DMS 273 treated with DMSO at 0.1 percent for 48 hours (cell line): ENCODE results near the gene ZSCAN5A.
"Not testable (repeated sequence)": the region's sequence is repeated elsewhere in the genome, so short reads cannot be mapped to it uniquely, and the experiment has no call there.

Experiments
- DNase-seq: peaks from one replicate; lab custom pipeline; 2025; lab: John Stamatoyannopoulos, UW

ZSCAN5A gene

DNA sequence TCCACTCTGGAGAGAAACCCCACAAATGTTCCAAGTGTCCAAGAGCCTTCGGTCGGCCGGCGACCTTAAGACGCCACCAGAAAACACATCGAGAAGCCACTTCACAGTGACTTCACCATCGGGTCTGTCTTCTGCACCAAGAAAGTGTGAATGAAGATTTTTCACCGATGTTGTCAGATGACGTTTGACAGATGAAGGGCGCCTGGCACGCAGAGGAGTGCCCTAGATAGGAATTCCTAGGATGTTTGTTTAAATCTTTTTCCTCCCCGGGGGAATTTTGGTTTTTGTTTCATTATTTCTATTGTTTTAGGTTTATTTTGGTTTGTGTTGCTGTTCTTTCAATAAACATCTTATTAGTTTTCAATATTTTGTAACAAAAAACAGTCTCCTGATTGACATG lies 105.5 kb downstream of the ZSCAN5A start:
- DNase-seq: no peak

DNA sequence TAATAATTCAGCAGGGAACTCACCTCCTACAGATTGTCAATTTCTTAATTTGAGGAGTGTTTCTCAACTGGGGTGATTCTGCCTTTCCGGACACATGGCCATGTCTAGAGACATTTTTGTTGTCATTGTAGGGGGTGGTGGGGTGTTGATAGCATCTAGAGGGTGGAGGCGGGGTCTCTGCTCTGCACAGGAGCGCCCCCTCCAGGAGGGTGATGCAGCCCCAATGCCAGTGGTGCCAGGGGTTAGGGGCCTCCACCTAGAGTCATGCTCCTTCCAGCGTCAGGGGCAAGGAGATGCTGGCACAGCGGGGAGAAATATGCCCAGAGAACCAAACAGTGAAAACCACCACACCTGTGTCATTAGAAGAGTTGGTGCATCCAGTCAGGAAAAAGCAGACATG lies 107.1 kb downstream of the ZSCAN5A start:
- DNase-seq: not testable (repeated sequence)

- DNase-seq: no peak
Observed at GRCh38 chr19:56201973-56202372, 112.7 kb downstream of the ZSCAN5A start, which contains the start of gene ZSCAN5C. Gene ZSCAN5C, plus strand, starts transcription at chr19:56202273. Its CDS starts 3,641 bp downstream, at chr19:56205914.

DNA sequence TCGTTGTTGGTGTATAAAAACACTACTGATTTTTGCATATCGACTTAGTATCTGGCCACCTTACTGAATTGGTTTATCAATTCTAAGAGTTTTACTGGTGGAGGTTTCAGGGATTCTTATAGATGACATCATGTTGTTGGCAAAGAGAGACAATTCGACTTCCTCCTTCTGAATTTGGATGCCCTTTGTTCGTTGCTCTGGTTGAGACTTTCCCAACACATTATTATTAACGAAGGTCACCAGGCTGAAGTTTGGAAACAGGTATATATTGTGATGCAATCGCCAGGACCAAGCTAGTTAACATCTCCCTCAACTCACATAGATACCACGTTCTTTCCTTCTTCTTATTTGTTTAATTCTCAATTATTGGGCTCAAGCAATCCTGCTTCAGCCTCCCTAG lies 115.0 kb downstream of the ZSCAN5A start:
- no peak for DNase-seq

DNA sequence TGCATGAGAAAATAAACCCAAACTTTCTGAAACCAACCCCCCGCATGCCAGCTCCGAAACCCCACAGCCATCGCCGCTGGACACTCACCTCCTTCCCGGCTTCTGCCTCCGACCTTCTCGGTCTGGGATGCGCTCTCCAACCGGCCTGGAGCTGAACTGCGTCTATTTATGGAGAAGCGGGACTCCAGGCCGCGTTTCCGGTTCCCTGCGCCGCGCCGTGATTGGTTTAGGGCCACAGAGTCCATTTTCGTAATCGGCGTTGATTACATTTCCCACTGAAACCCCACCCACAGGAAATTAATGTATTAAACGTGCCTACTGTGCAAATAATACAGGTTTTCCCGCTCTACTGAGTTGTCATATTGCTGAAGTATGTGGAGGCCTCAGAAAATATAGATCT lies 117.0 kb downstream of the ZSCAN5A start, which contains the start of gene ZSCAN5B:
Gene ZSCAN5B, minus strand, starts transcription at position 138 of the 400 bp plus-strand sequence. CDS start 4,731 bp downstream, outside the sequence.
- DNase-seq: not testable (repeated sequence)

DNA sequence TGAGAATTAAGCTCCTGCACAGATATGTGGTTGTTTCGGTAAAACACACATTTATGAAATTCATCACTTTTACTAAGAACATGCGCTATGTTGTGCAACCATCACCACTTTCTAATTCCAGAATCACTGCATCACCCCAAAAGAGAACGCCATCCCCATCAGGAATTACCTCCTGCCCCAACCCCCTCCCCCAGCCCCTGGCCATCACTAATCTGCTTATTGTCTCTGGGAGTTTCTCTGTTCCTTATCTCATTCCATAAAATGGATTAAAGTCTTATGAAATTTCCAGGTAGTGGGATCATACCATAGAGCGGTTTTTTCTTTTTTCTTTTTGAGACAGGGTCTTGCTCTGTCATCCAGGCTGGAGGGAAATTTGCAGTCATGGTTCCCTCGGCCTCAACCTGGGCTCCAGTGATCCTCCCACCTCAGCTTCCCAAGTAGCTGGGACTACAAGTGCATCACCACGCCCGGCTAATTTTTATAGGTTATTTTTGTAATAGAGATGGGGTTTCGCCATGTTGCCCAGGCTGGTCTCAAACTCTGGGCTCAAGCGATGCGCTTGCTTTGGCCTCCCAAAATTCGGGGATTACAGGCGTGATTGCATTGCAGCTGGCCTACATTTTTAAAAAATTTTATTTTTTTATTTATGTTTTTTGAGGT lies 120.5 kb downstream of the ZSCAN5A start:
- no peak for DNase-seq

DNA sequence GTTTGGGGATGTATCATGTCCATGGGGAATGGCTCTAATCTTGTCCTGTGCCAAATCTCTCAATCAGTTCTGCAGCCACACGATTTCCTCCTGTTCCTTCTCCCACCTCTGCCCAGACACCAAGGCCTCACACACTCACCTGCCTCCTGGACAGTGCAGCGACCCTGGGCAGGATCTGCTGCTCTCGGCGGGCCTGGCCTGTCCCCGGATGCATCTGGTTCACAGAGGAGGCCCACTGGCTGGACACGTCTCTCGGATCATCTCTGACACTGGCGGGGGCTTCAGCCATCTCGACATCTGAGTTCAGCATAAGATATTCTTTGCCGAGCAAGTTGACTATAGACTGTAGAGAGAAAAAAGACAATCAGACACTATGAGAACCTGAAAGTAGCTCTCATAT lies 122.9 kb downstream of the ZSCAN5A start:
- DNase-seq: no peak

DNA sequence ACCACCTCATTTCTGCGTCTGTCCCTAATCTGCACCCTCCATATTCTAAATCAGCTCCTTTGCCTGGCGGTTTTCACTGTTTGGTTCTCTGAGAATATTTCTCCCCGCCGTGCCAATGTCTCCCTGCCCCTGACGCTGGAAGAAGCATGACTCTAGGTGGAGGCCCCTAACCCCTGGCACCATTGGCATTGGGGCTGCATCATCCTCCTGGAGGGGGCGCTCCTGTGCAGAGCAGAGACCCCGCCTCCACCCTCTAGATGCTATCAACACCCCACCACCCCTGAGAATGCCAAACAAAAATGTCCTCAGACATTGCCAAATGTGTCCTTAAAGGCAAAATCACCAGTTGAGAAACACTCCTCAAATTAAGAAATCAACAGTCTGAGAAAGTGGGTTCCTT lies 123.5 kb downstream of the ZSCAN5A start:
- no peak for DNase-seq

DNA sequence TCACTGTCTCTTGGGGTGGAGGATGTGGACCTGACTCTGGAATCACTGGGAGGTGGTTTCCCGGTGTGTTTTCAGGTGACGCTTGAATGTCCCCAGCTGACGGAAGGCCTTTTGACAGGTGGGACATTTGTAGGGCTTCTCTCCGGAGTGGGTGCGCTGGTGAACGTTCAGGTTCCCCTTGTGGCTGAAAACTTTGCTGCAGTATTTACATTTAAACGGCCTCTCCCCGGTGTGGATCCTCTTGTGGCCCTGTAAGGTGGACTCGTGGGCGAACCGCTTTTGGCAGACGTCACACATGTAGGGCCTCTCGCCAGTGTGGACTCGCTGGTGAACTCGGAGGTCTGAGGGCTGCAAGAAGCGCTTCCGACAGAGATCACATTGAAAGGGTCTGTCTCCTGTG lies 124.9 kb downstream of the ZSCAN5A start:
- DNase-seq: no peak

DNA sequence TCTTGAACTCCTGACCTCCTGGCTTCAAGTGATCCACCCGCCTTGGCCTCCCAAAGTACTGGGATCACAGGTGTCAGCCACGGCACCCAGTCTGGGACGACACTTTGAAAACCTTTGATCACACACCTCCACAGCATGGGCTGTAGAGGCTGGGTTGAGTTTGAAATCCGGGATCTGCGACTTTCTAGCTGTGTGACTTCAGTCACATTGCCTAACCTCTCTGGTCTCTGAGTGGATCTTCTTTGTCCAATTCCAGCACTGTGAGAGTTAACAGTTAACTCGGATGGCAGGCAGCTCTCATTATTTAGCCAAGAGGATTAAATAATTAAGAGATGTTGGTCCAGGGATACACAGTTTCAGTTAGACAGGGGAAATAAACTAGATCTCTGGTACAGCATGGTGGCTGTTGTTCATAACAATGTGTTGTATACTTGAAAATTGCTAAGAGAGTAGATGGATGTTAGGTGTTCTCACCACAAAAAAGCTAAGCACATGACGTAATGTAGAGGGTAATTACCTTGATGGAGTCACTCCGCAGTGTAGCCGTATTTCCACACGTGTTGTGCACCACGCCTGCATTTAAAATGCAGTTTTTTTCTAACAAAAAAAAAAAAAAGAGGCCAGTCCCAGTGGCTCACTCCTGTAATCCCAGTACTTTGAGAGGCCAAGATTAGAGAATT lies 136.9 kb downstream of the ZSCAN5A start:
- no peak for DNase-seq

- DNase-seq: no peak
Observed at GRCh38 chr19:56176881-56177280, 137.8 kb downstream of the ZSCAN5A start.

DNA sequence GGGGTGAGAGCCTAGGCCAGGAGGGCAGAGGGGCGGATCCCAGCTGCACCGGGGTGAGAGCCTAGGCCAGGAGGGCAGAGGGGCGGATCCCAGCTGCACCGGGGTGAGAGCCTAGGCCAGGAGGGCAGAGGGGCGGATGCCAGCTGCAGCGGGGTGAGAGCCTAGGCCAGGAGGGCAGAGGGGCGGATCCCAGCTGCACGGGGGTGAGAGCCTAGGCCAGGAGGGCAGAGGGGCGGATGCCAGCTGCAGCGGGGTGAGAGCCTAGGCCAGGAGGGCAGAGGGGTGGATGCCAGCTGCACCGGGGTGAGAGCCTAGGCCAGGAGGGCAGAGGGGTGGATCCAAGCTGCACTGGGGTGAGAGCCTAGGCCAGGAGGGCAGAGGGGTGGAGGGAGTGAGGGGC lies 138.3 kb downstream of the ZSCAN5A start:
- DNase-seq: not testable (repeated sequence)

GRCh38 chr19:56175861-56176307 lies 138.8 kb downstream of the ZSCAN5A start, which contains the start of gene GALP:
Gene GALP, plus strand, starts transcription at chr19:56176008. Its CDS starts 1,101 bp downstream, at chr19:56177109.
- not testable (repeated sequence) for DNase-seq

GRCh38 chr19:56174550-56174949 lies 140.1 kb downstream of the ZSCAN5A start:
- DNase-seq: no peak

DNA sequence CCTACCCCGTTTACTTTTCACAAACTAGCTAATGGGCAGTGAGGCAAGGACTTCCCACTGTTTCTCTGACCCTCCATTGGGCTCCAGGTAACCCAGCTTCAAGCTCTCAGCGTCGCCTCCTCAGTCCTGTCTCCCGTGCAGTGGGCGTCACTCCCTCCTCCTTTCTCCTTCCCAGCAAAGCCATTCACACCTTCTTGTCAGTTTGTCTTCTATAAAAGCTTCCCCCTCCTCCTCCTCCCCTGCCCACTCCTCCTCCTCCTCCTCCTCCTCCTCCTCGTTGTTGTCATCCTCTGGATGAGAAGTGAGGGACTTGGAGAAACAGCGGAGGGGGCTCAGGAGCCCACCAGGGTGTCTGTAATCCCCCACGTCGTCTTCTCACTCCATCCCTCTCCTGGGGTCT lies 140.6 kb downstream of the ZSCAN5A start:
- no peak for DNase-seq
